HG03097 (cell line): Measurements from ENCODE around the gene GTF2A1L.
"Not testable (repeated sequence)": the region's sequence is repeated elsewhere in the genome, so short reads cannot be mapped to it uniquely, and the experiment has no call there.

Experiments
- ATAC-seq: cut with Tn5 transposase; IDR thresholded peaks from one replicate; pipeline ENCODE4 v1.9.1; 2021; ENCODE audit not compliant: unreplicated experiment, low FRiP score

GTF2A1L gene

GRCh38 chr2:48607307-48608014 is 10.2 kb upstream of the GTF2A1L start:
- ATAC-seq, result no peak

DNA sequence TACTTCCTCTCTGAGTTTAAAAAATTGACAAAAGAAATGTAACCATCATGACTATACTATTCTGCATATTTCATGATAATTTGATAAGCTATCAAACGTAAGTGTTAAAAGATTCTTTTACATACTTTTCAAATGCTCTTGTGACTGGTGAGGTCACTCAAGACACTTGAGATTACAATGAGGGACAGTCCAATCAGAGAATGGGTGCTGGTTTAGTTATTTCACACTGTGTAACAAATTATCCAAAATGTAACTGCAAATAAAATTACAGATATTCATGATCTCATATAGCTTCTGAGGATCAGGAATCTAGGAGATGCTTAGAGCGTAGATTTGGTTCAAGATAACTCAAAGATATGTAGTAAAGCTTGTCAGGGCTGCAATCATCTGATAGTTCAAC is 4.4 kb upstream of the GTF2A1L start:
- ATAC-seq, result no peak

DNA sequence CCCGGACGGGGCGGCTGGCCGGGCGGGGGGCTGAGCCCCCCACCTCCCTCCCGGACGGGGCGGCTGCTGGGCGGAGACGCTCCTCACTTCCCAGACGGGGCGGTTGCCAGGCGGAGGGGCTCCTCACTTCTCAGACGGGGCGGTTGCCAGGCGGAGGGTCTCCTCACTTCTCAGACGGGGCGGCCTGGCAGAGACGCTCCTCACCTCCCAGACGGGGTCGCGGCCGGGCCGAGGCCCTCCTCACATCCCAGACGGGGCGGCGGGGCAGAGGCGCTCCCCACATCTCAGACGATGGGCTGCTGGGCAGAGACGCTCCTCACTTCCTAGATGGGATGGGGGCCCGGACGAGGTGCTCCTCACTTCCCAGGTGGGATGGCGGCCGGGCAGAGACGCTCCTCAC is 3.1 kb upstream of the GTF2A1L start:
- ATAC-seq, result not testable (repeated sequence)

DNA sequence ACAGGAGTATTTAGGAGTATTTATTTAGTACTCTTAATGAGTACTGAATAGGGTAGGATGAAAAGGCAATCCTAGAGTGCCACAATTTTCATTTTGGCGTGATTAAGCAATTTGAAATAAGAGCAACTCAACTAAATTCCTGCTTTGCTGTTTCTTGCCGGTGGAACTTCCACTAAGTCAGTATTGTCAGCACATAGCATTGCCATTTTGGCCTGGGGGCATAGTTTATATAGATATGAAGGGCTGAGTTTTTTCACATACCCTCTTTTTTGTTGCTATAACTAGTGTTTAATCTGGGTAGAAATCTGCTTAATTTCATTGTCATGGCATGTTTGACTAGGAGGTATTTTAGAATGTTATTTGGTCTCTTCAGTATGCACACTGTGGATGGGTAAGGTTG is 1.9 kb downstream of the GTF2A1L start:
- ATAC-seq, result no peak

DNA sequence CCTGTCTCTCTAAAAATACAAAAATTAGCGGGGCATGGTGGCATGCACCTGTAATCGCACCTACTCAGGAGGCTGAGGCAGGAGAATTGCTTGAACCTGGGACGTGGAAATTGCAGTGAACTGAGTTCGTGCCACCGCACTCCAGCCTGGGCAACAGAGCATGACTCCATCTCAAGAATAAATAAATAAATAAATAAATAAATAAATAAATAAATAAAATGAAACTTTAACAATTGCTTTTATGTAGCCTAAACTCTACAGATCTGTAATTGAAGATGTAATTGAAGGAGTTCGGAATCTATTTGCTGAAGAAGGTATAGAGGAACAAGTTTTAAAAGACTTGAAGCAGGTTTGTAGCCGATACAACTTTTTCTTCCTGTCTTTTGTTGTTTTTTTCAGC is 2.9 kb downstream of the GTF2A1L start:
- ATAC-seq, result no peak

- not testable (repeated sequence) for ATAC-seq
Measured at GRCh38 chr2:48622691-48623090, 5.0 kb downstream of the GTF2A1L start.

DNA sequence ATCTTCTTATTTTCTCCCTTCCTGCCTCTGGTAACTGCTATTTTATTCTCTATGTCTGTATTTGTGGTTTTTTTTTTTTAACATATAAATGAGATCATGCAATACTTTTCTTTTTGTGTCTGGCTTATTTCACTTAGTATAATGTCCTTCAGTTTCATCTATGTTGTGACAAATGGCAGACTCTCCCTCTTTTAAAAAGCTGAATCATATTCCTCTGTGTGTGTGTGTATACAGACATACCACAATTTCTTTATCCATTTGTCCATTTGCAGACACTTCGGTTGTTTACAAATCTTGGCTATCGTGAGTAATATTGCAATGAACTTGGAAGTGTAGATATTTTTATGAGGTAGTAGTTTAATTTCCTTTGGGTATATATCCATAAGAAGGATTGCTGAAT is 7.0 kb downstream of the GTF2A1L start:
- no peak for ATAC-seq

DNA sequence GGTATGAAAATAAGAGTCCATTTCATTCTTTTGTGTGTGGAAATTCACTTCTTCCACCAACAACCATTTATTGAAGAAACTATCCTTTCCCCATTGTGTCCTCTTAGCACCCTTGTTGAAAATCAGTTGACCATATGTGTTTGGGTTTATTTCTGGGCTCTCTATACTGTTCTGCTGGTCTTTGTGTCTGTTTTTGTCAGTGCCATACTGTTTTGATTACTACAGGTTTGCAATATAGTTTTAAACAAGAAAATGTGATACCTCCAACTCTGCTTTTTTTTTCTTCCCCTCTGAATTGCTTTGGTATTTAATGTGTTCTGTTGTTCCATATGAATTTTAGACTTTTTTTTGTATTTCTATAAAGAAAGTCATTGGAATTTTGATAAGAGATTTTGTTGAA is 8.4 kb downstream of the GTF2A1L start:
- ATAC-seq, result no peak

- ATAC-seq, result no peak
Measured at GRCh38 chr2:48633143-48633542, 15.5 kb downstream of the GTF2A1L start.

DNA sequence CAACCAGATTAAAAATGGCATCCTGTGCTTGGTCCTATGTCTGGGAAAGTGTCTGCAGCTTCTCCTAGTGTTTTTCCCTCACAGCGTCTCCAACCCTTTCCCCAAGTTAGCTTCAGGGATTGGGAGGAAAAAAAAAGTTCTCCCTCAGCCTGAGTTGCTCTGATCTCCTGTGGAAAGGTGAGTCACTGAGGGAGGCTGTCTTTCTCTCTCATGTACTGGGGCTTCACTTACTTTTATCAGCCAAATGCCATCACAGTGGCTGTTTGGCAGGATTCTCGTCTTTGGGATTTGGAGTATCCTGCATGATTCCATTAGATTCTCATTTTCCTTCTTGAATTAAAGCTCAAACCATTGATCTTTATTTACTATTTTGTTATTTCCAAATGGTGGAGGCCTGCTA is 18.1 kb downstream of the GTF2A1L start:
- no peak for ATAC-seq

GRCh38 chr2:48638261-48638660 is 20.6 kb downstream of the GTF2A1L start:
- ATAC-seq, result no peak

DNA sequence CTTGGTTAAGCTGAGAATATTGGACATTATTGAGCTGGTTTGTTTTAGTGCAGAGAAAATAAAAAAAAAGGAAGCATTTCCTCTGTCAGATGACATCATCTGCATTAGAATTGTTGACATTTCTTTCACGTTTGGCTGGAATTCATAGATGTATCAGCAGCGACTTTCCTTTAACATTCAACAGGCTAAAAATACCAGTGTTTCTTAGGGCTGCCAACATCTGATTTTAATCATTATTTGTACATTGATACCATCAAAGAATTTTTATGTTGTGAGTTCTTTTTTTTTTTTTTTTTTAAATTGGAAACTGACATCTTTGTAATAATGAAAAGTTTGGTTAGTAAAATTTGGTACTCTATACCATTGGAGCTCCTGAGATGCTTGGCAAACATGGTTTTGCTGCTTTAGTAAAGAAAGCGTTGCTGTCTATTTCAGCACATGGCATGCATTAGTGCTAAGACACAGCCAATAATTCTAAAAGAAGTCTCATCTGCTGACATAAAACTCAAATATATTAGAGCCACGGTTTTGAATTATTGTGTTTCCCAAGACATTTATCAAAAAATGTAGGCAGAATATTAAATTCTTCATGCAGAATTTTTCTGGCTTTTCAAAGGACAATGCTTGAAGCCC is 33.6 kb downstream of the GTF2A1L start:
- ATAC-seq, result no peak

DNA sequence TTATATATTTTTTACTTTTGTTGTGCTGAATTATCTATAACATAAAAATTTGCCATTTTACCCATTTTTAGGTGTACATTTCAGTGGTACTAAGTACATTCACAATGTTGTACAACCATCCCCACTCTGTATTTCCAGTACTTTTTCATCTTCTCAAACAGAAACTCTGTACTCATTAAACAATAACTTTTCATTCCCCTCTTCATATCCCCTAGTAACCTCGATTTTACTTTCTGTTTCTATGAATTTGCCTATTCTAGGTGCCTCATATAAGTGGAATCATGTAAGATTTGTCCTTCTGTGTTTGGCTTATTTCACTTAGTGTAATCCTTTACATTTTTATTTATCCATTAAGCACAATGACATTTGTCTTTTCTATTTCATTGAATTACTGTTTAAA is 51.3 kb downstream of the GTF2A1L start:
- ATAC-seq, result peak; percentile 98

- ATAC-seq, result no peak
Measured at GRCh38 chr2:48673581-48673980, 55.9 kb downstream of the GTF2A1L start.

GRCh38 chr2:48674933-48675332 is 57.3 kb downstream of the GTF2A1L start:
- no peak for ATAC-seq

GRCh38 chr2:48677450-48677849 is 59.8 kb downstream of the GTF2A1L start:
- no peak for ATAC-seq

DNA sequence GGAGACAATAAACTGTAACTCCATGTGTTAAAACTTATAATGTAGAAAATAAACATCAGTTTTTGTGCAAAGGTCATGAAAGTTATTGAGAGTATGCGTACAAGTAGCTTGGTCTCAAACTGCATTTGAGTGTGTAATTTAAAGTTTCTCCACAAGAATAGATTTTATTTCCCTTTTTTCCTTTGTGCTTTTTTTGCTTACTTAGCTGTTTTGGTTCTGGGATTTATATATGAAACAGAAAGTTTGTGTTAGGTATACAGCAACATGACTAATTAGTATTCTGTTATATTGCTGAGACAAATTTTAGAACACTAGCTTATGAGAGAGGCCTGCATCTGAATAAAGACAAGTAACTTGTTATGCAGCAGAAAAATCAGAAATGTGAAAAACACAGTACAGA is 67.5 kb downstream of the GTF2A1L start:
- no peak for ATAC-seq

- no peak for ATAC-seq
Measured at GRCh38 chr2:48691935-48692691, 74.5 kb downstream of the GTF2A1L start.

- no peak for ATAC-seq
Measured at GRCh38 chr2:48693066-48693465, 75.4 kb downstream of the GTF2A1L start.

GRCh38 chr2:48693645-48694044 is 76.0 kb downstream of the GTF2A1L start:
- ATAC-seq, result no peak

DNA sequence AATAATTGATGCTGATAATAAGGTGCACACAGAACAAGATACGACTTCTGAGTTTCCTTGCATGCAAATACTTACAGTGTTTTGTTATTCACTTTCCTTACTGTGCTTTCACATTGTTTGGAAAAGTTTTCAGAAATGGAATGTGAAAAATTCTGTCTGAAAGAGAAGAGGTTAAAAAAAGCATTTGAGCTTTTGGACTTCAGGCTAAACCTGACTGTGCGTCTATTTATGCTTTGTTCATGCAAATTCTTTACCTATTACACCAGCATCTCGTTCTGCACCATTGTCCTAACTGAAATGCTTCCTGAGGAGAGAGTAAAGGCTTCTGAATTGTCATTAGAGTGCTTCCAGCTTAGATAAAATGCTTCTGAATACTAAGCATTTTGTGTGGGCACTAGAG is 76.5 kb downstream of the GTF2A1L start:
- no peak for ATAC-seq

- no peak for ATAC-seq
Measured at GRCh38 chr2:48695991-48696390, 78.3 kb downstream of the GTF2A1L start.
